Smooth muscle cell of trachea (primary cell): ENCODE results near the gene NFATC2IP. TPM values are rescaled to one million over a fixed set of nuclear protein-coding genes. Genes with fewer than 3 reads are reported as not detected.

Experiments used
- total RNA-seq: library from RNA; depleted of rRNA; stranded (reverse); fragments of >200 nt; gene quantifications from 2 replicates; pipeline ENCODE4 v1.2.1, GENCODE V29; 2014

Gene NFATC2IP
- total RNA-seq: 19.0 and 22.5 TPM in 2 replicates

GRCh38 chr16:28950648-28951409 lies at the start of gene NFATC2IP:
Gene NFATC2IP (plus strand): TSS chr16:28950937. CDS start chr16:28951012, 75 bp downstream.

GRCh38 chr16:28924762-28925385 lies 25.9 kb upstream of the NFATC2IP start, which contains the start of gene RABEP2:
Gene RABEP2 (minus strand): TSS chr16:28925238. CDS start chr16:28925163, 75 bp downstream.

GRCh38 chr16:28931801-28932225 lies 18.9 kb upstream of the NFATC2IP start, which contains the start of gene CD19:
Gene CD19 (plus strand): TSS chr16:28931971. CDS start chr16:28932001, 30 bp downstream.

GRCh38 chr16:28974437-28975157 lies 23.9 kb downstream of the NFATC2IP start, which contains the start of gene SPNS1:
Gene SPNS1 (plus strand): TSS chr16:28974778. CDS start chr16:28975152, 374 bp downstream.

GRCh38 chr16:28984619-28985135 lies 33.9 kb downstream of the NFATC2IP start, which contains the start of gene LAT:
Gene LAT (plus strand): TSS chr16:28985052. CDS start chr16:28985418, 366 bp downstream.

Other genes starting within 250 kb of the NFATC2IP start
- 116 and 191 TPM in 2 replicates for gene EIF3C, start 239.5 kb upstream of the NFATC2IP start, total RNA-seq
- 2.0 and 3.2 TPM in 2 replicates for gene NPIPB9, start 199.2 kb upstream of the NFATC2IP start, total RNA-seq
- 48.0 and 50.9 TPM in 2 replicates for gene ATXN2L, start 127.9 kb upstream of the NFATC2IP start, total RNA-seq
- 128 and 129 TPM in 2 replicates for gene TUFM, start 104.6 kb upstream of the NFATC2IP start, total RNA-seq
- gene SH2B1, start 87.1 kb upstream of the NFATC2IP start, total RNA-seq: 16.3 and 20.2 TPM in 2 replicates
- gene ATP2A1, start 72.4 kb upstream of the NFATC2IP start, total RNA-seq: 0.44 and 0.99 TPM in 2 replicates
- 32.4 and 42.8 TPM in 2 replicates for gene RABEP2, start 25.7 kb upstream of the NFATC2IP start, total RNA-seq
- gene CD19, start 19.0 kb upstream of the NFATC2IP start, total RNA-seq: not detected in 2 replicates
- 34.8 and 64.7 TPM in 2 replicates for gene SPNS1, start 23.8 kb downstream of the NFATC2IP start, total RNA-seq
- 0.99 and 1.5 TPM in 2 replicates for gene LAT, start 34.1 kb downstream of the NFATC2IP start, total RNA-seq